HG03521 (cell line): ENCODE results near the gene KRT26.

Source experiments
- ATAC-seq: cut with Tn5 transposase; IDR thresholded peaks from one replicate; pipeline ENCODE4 v1.9.1; 2021; ENCODE audit warnings: mild to moderate bottlenecking, moderate library complexity; ENCODE audit not compliant: unreplicated experiment

Gene KRT26

GRCh38 chr17:40734018-40734417, 38.0 kb downstream of the KRT26 start:
- no peak for ATAC-seq

GRCh38 chr17:40730970-40731369, 41.0 kb downstream of the KRT26 start:
- ATAC-seq = no peak

GRCh38 chr17:40727447-40728231, 44.4 kb downstream of the KRT26 start:
- no peak for ATAC-seq

GRCh38 chr17:40726919-40727318, 45.1 kb downstream of the KRT26 start:
- ATAC-seq = no peak

GRCh38 chr17:40724656-40725055, 47.3 kb downstream of the KRT26 start:
- no peak for ATAC-seq

- no peak for ATAC-seq
Observed at GRCh38 chr17:40722241-40722640, 49.8 kb downstream of the KRT26 start.

- no peak for ATAC-seq
Observed at GRCh38 chr17:40720899-40721298, 51.1 kb downstream of the KRT26 start.

GRCh38 chr17:40718930-40719329, 53.1 kb downstream of the KRT26 start:
- no peak for ATAC-seq

GRCh38 chr17:40717776-40718175, 54.2 kb downstream of the KRT26 start:
- no peak for ATAC-seq
